Neural progenitor cell (in vitro differentiated cells): Measurements from ENCODE around the gene MAP6D1. TPM values are rescaled to one million over a fixed set of nuclear protein-coding genes. Genes with fewer than 3 reads are reported as not detected.

ENCODE experiments used
- DNase-seq: peaks from one replicate; pipeline ENCODE4 v3.0.0-alpha.2; 2016; ENCODE audit warnings: low spot score
- H2AFZ ChIP-seq: fragments of 200-600 bp; sonication (generic); replicated peaks from 2 replicates; pipeline ENCODE4 v1.6.1; 2016; ENCODE audit warnings: antibody characterized with exemption
- H3F3A ChIP-seq: fragments of 200-600 bp; sonication (generic); 2 replicates; pipeline ENCODE4 v1.6.1; 2016; ENCODE audit warnings: antibody characterized with exemption, low read depth
- H3K27ac ChIP-seq: fragments of 200-600 bp; sonication (generic); 2 replicates; pipeline ENCODE4 v1.5.1; 2016; ENCODE audit warnings: mild to moderate bottlenecking
- H3K27me3 ChIP-seq: fragments of 200-600 bp; sonication (generic); 2 replicates; pipeline ENCODE4 v1.6.1; 2016; ENCODE audit warnings: mild to moderate bottlenecking, moderate library complexity
- H3K36me3 ChIP-seq: fragments of 200-600 bp; sonication (generic); 2 replicates; pipeline ENCODE4 v1.5.1; 2016
- H3K4me1 ChIP-seq: fragments of 200-600 bp; sonication (generic); 2 replicates; pipeline ENCODE4 v1.6.1; 2016; ENCODE audit warnings: mixed run types
- H3K4me2 ChIP-seq: fragments of 200-600 bp; sonication (generic); 2 replicates; pipeline ENCODE4 v1.6.1; 2016
- H3K4me3 ChIP-seq: fragments of 200-600 bp; sonication (generic); 2 replicates; pipeline ENCODE4 v1.5.1; 2016
- H3K79me2 ChIP-seq: fragments of 200-600 bp; sonication (generic); 2 replicates; pipeline ENCODE4 v1.6.1; 2016; ENCODE audit warnings: low read depth
- H3K9ac ChIP-seq: fragments of 200-600 bp; sonication (generic); 2 replicates; pipeline ENCODE4 v1.6.1; 2016
- H3K9me3 ChIP-seq: fragments of 200-600 bp; sonication (generic); 2 replicates; pipeline ENCODE4 v1.5.1; 2016; ENCODE audit warnings: low read depth
- H4K20me1 ChIP-seq: fragments of 200-600 bp; sonication (generic); 2 replicates; pipeline ENCODE4 v1.6.1; 2016; ENCODE audit warnings: low read depth
- H3K27ac Mint-ChIP-seq: 3 replicates; pipeline ENCODE4 v1.8.0; 2021; ENCODE audit warnings: mixed read lengths
- H3K27me3 Mint-ChIP-seq: 2 replicates; pipeline ENCODE4 v1.8.0; 2022; ENCODE audit warnings: low read depth, mild to moderate bottlenecking, inconsistent platforms, moderate library complexity, mixed read lengths; ENCODE audit not compliant: insufficient read depth
- H3K36me3 Mint-ChIP-seq: 3 replicates; pipeline ENCODE4 v1.8.0; 2021; ENCODE audit warnings: mixed read lengths
- H3K4me1 Mint-ChIP-seq: 3 replicates; pipeline ENCODE4 v1.8.0; 2021; ENCODE audit warnings: mixed read lengths
- H3K4me3 Mint-ChIP-seq: 3 replicates; pipeline ENCODE4 v1.8.0; 2021; ENCODE audit warnings: mild to moderate bottlenecking, moderate library complexity, mixed read lengths
- H3K9me3 Mint-ChIP-seq: 3 replicates; pipeline ENCODE4 v1.8.0; 2020; ENCODE audit warnings: mixed read lengths
- CTCF ChIP-seq: fragments of 200-600 bp; sonication (generic); IDR thresholded peaks from 2 replicates; pipeline ENCODE4 v1.5.1; 2017; ENCODE audit warnings: antibody characterized with exemption, mild to moderate bottlenecking
- EZH2 ChIP-seq: fragments of 200-600 bp; sonication (generic); IDR thresholded peaks from 2 replicates; pipeline ENCODE4 v1.6.1; 2017; ENCODE audit warnings: antibody characterized with exemption, mild to moderate bottlenecking, moderate library complexity
- EZH2phosphoT487 ChIP-seq: fragments of 200-600 bp; sonication (generic); IDR thresholded peaks from 2 replicates; pipeline ENCODE4 v1.6.1; 2017; ENCODE audit warnings: antibody characterized with exemption
- total RNA-seq: library from RNA; depleted of rRNA; stranded (reverse); fragments of >200 nt; gene quantifications from 2 replicates; pipeline ENCODE4 v1.2.3, GENCODE V29; 2015; ENCODE audit warnings: low replicate concordance

MAP6D1 gene
- total RNA-seq, 1 donor from 2014 or later, result 3.5 TPM

GRCh38 chr3:183839751-183840150 is 14.4 kb upstream of the MAP6D1 start:
- Histone ChIP-seq H3K36me3 (no peaks in the 10 kb centered on the region), H3K27me3 (no peaks in the 10 kb centered on the region), H3K9ac (no peak overlapping the region), H3K4me3 (no peak overlapping the region), H3K27ac (no peak overlapping the region), H3F3A (peaks cover 3% of the 10 kb centered on the region), H3K79me2 (no peaks in the 10 kb centered on the region), H3K9me3 (no peaks in the 10 kb centered on the region), H2AFZ (no peak overlapping the region), H3K4me2 (no peak overlapping the region), H3K4me1 (no peaks in the 10 kb centered on the region), H4K20me1 (no peaks in the 10 kb centered on the region)
- no peak for DNase-seq
- Mint-ChIP-seq H3K27me3 (no peaks in the 10 kb centered on the region), H3K4me1 (no peaks in the 10 kb centered on the region), H3K9me3 (no peaks in the 10 kb centered on the region), H3K4me3 (no peak overlapping the region), H3K36me3 (peaks cover 26% of the 10 kb centered on the region), H3K27ac (no peak overlapping the region)
- no peak for TF ChIP-seq CTCF
- TF ChIP-seq EZH2, result no peak
- no peak for TF ChIP-seq EZH2phosphoT487

- Histone ChIP-seq H3K36me3 (no peaks in the 10 kb centered on the region), H2AFZ (no peak overlapping the region), H3K9me3 (no peaks in the 10 kb centered on the region), H3K79me2 (no peaks in the 10 kb centered on the region), H3K4me3 (no peak overlapping the region), H3K9ac (no peak overlapping the region), H3K4me1 (no peaks in the 10 kb centered on the region), H3K27me3 (no peaks in the 10 kb centered on the region), H3K4me2 (no peak overlapping the region), H4K20me1 (no peaks in the 10 kb centered on the region), H3F3A (peaks cover 3% of the 10 kb centered on the region), H3K27ac (no peak overlapping the region)
- Mint-ChIP-seq H3K9me3 (no peaks in the 10 kb centered on the region), H3K27me3 (no peaks in the 10 kb centered on the region), H3K36me3 (peaks cover 29% of the 10 kb centered on the region), H3K27ac (no peak overlapping the region), H3K4me1 (peaks cover 15% of the 10 kb centered on the region), H3K4me3 (no peak overlapping the region)
- no peak for DNase-seq
- TF ChIP-seq EZH2, result no peak
- TF ChIP-seq CTCF, result no peak
- no peak for TF ChIP-seq EZH2phosphoT487
Observed at GRCh38 chr3:183837894-183838293, 12.5 kb upstream of the MAP6D1 start.

GRCh38 chr3:183837390-183837789 is 12.0 kb upstream of the MAP6D1 start:
- H3K9me3 ChIP-seq, result no peaks in the 10 kb centered on the region
- no peaks in the 10 kb centered on the region for H3K36me3 ChIP-seq
- no peak overlapping the region for H3K27ac Mint-ChIP-seq
- no peaks in the 10 kb centered on the region for H3K79me2 ChIP-seq
- no peak overlapping the region for H2AFZ ChIP-seq
- no peak overlapping the region for H3K4me3 Mint-ChIP-seq
- H3K27me3 ChIP-seq, result no peaks in the 10 kb centered on the region
- TF ChIP-seq EZH2phosphoT487 (no peak), EZH2 (no peak), CTCF (no peak)
- H3K4me3 ChIP-seq, result no peak overlapping the region
- H3K9me3 Mint-ChIP-seq, result no peaks in the 10 kb centered on the region
- H3K4me1 Mint-ChIP-seq, result peaks cover 16% of the 10 kb centered on the region
- H3K4me2 ChIP-seq, result no peak overlapping the region
- no peak overlapping the region for H3K27ac ChIP-seq
- no peaks in the 10 kb centered on the region for H3K4me1 ChIP-seq
- peaks cover 3% of the 10 kb centered on the region for H3F3A ChIP-seq
- peaks cover 31% of the 10 kb centered on the region for H3K36me3 Mint-ChIP-seq
- H4K20me1 ChIP-seq, result no peaks in the 10 kb centered on the region
- DNase-seq, result no peak
- H3K9ac ChIP-seq, result no peak overlapping the region
- no peaks in the 10 kb centered on the region for H3K27me3 Mint-ChIP-seq
